DOHH2 (cell line): ENCODE results near the gene GOLGA8N.

Experiments used
- H3F3A ChIP-seq: fragments of 200-600 bp; sonication (generic), shearing (Covaris generic); 2 replicates; pipeline ENCODE4 v1.6.0; 2016; ENCODE audit warnings: antibody characterized with exemption, mild to moderate bottlenecking; ENCODE audit not compliant: control insufficient read depth, insufficient read depth
- H3K27ac ChIP-seq: fragments of 200-600 bp; sonication (generic); 2 replicates; pipeline ENCODE4 v1.5.1; 2014; ENCODE audit warnings: low read depth, mild to moderate bottlenecking, low read length, moderate library complexity
- H3K27me3 ChIP-seq: fragments of 200-600 bp; sonication (generic); 2 replicates; pipeline ENCODE4 v1.6.1; 2014; ENCODE audit warnings: mild to moderate bottlenecking, low read length, mixed read lengths; ENCODE audit not compliant: control insufficient read depth
- H3K36me3 ChIP-seq: fragments of 200-600 bp; sonication (generic); 2 replicates; pipeline ENCODE4 v1.6.1; 2014; ENCODE audit warnings: mild to moderate bottlenecking, low read length, moderate library complexity, mixed read lengths; ENCODE audit not compliant: control insufficient read depth
- H3K4me1 ChIP-seq: fragments of 200-600 bp; sonication (generic); 2 replicates; pipeline ENCODE4 v1.6.1; 2014; ENCODE audit warnings: mild to moderate bottlenecking, low read length, mixed read lengths; ENCODE audit not compliant: control insufficient read depth
- H3K4me2 ChIP-seq: fragments of 200-600 bp; sonication (generic); 2 replicates; pipeline ENCODE4 v1.6.0; 2014; ENCODE audit warnings: mild to moderate bottlenecking, low read length, moderate library complexity
- H3K4me3 ChIP-seq: fragments of 200-600 bp; sonication (generic); 2 replicates; pipeline ENCODE4 v1.5.1; 2014; ENCODE audit warnings: mild to moderate bottlenecking, low read length, mixed read lengths
- H3K79me2 ChIP-seq: fragments of 200-600 bp; sonication (generic); 2 replicates; pipeline ENCODE4 v1.6.1; 2014; ENCODE audit warnings: mild to moderate bottlenecking, low read length, mixed read lengths; ENCODE audit not compliant: control insufficient read depth
- H3K9me2 ChIP-seq: fragments of 200-600 bp; sonication (generic); replicated peaks from 2 replicates; pipeline ENCODE4 v1.6.1; 2014; ENCODE audit warnings: mild to moderate bottlenecking, low read length, mixed read lengths; ENCODE audit not compliant: control insufficient read depth
- H3K9me3 ChIP-seq: fragments of 200-600 bp; sonication (generic); 2 replicates; pipeline ENCODE4 v1.6.1; 2014; ENCODE audit warnings: antibody characterized with exemption, low read length, mixed read lengths; ENCODE audit not compliant: control insufficient read depth, insufficient read depth
- H4K20me1 ChIP-seq: fragments of 200-600 bp; sonication (generic); 2 replicates; pipeline ENCODE4 v1.6.0; 2014; ENCODE audit warnings: low read depth, mild to moderate bottlenecking, antibody characterized with exemption, low read length, moderate library complexity; ENCODE audit not compliant: control insufficient read depth, insufficient read depth
- CTCF ChIP-seq: fragments of 200-600 bp; sonication (generic); IDR thresholded peaks from one replicate; pipeline ENCODE4 v1.5.1; 2014; ENCODE audit warnings: antibody characterized with exemption, mild to moderate bottlenecking, low read depth, low read length; ENCODE audit not compliant: poor library complexity, severe bottlenecking
- EZH2phosphoT487 ChIP-seq: fragments of 200-600 bp; sonication (generic); IDR thresholded peaks from 2 replicates; pipeline ENCODE4 v1.6.1; 2017; ENCODE audit warnings: borderline replicate concordance, mild to moderate bottlenecking, antibody characterized with exemption, low read length, moderate library complexity, mixed read lengths

The GOLGA8N gene

DNA sequence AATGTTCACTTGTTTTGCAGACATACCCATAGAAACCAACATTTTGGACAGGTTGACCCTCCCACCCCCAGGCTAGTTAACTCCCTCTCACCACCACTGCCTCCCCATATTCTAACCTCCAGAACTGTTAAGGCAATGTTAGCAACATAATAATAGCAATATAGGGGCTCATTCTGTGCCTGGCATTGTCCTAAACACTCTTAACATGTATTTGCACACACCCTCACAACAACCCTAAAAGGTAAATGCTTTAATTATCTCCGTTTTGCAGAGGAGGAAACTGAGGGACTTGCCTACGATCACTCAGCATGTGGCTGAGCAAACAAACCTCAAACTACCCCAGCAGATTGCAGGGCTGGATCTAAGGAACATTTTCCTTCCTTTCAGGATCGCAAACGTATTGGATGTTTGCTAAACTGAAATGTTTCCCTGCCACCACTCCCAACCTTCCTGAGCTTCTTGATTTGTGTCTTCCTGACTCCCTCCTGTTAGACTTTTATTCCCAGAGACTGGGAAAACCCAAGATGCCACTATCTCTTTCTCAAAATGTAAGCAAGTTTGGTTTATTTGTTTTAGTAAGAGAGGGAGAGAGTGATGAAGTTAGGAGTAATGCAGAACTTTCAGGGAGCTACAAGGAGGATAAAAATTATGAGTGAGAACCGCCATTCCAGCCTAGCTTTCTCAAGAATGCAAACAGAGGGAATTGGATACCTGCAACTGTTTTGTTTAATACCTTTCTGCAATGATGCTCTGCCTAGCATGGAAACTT, 49.6 kb downstream of the GOLGA8N start:
- peaks cover 7% of the 10 kb centered on the region for H4K20me1 ChIP-seq
- H3K79me2 ChIP-seq: no peaks in the 10 kb centered on the region
- H3K27ac ChIP-seq: no peak overlapping the region
- H3F3A ChIP-seq: no peaks in the 10 kb centered on the region
- no peak overlapping the region for H3K4me3 ChIP-seq
- no peaks in the 10 kb centered on the region for H3K9me3 ChIP-seq
- H3K27me3 ChIP-seq: no peaks in the 10 kb centered on the region
- no peak for TF ChIP-seq CTCF
- TF ChIP-seq EZH2phosphoT487: no peak
- no peaks in the 10 kb centered on the region for H3K4me1 ChIP-seq
- H3K4me2 ChIP-seq: no peak overlapping the region
- H3K9me2 ChIP-seq: no peaks in the 10 kb centered on the region
- H3K36me3 ChIP-seq: peaks cover 62% of the 10 kb centered on the region

- H3K79me2 ChIP-seq: no peaks in the 10 kb centered on the region
- peaks cover 7% of the 10 kb centered on the region for H4K20me1 ChIP-seq
- H3K4me1 ChIP-seq: no peaks in the 10 kb centered on the region
- H3K4me2 ChIP-seq: no peak overlapping the region
- peaks cover 57% of the 10 kb centered on the region for H3K36me3 ChIP-seq
- no peak overlapping the region for H3K27ac ChIP-seq
- no peaks in the 10 kb centered on the region for H3K27me3 ChIP-seq
- H3K4me3 ChIP-seq: no peak overlapping the region
- no peaks in the 10 kb centered on the region for H3F3A ChIP-seq
- TF ChIP-seq EZH2phosphoT487 (no peak), CTCF (no peak)
- no peaks in the 10 kb centered on the region for H3K9me2 ChIP-seq
- no peaks in the 10 kb centered on the region for H3K9me3 ChIP-seq
Measured at GRCh38 chr15:32643907-32644445, 50.7 kb downstream of the GOLGA8N start.

DNA sequence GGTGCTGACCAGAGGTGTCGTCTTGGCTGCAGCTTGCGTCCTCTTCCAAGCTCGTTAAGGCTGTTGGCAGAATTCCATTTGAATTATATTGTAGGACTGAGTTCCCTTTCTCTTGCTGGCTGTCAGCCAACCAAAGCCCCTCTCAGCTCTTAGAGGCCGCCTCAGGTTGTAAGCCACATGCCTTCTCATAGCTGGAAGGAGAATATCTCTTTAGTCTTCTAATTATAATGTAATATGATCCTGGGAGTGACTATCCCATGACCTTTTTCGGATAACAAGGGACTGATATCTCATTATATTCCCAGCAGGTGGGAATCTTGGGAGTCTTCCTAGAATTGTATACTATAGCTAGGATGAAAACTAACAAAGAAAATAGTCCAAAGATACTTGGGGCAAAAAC, 53.0 kb downstream of the GOLGA8N start:
- peaks cover 52% of the 10 kb centered on the region for H3K36me3 ChIP-seq
- H3K4me3 ChIP-seq: no peak overlapping the region
- no peaks in the 10 kb centered on the region for H3K27me3 ChIP-seq
- no peaks in the 10 kb centered on the region for H3K9me3 ChIP-seq
- no peaks in the 10 kb centered on the region for H3K4me1 ChIP-seq
- no peaks in the 10 kb centered on the region for H3K9me2 ChIP-seq
- H3F3A ChIP-seq: no peaks in the 10 kb centered on the region; the same call in 1 of the 2 replicates
- no peak overlapping the region for H3K4me2 ChIP-seq
- no peak overlapping the region for H3K27ac ChIP-seq
- TF ChIP-seq EZH2phosphoT487 (no peak), CTCF (no peak)
- H3K79me2 ChIP-seq: no peaks in the 10 kb centered on the region
- H4K20me1 ChIP-seq: peaks cover 6% of the 10 kb centered on the region
